ENCODE data around the gene KHNYN. TPM values are rescaled to one million over a fixed set of nuclear protein-coding genes. Genes with fewer than 3 reads are reported as not detected.

KHNYN gene
- total and polyA plus RNA-seq, 11 donors = 15.6 to 34.5 (median 20.1) TPM

GRCh38 chr14:24414077-24414476, 15.7 kb upstream of the KHNYN start:
- ATAC-seq = no peak
- TF ChIP-seq, protein P1, sequence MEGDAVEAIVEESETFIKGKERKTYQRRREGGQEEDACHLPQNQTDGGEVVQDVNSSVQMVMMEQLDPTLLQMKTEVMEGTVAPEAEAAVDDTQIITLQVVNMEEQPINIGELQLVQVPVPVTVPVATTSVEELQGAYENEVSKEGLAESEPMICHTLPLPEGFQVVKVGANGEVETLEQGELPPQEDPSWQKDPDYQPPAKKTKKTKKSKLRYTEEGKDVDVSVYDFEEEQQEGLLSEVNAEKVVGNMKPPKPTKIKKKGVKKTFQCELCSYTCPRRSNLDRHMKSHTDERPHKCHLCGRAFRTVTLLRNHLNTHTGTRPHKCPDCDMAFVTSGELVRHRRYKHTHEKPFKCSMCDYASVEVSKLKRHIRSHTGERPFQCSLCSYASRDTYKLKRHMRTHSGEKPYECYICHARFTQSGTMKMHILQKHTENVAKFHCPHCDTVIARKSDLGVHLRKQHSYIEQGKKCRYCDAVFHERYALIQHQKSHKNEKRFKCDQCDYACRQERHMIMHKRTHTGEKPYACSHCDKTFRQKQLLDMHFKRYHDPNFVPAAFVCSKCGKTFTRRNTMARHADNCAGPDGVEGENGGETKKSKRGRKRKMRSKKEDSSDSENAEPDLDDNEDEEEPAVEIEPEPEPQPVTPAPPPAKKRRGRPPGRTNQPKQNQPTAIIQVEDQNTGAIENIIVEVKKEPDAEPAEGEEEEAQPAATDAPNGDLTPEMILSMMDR (IDR thresholded peaks at IDR 0.05) = no peak
- TF ChIP-seq POLR2A (IDR thresholded peaks at IDR 0.05) = no peak
- peaks cover 0 to 66% (median 40%) of the 10 kb centered on the region in 9 donors for H3K36me3 ChIP-seq
- WGBS, 4 donors = 97 to 100% (median 99%) methylated on average over 1 of the region's 1 CpG
- intact Hi-C loops (cut with DNase I) = loop anchor here in 3 of 10 donors (5.0 kb wide), 2 partner anchors 47 to 82 kb away; partner anchors contain the start of gene NFATC4 (in 2 of the 3)
- peaks cover 0 to 13% (median 1%) of the 10 kb centered on the region in 12 donors for H3K4me1 ChIP-seq
- H3K4me3 ChIP-seq = no peak overlapping the region
- no peak overlapping the region for H3K27ac ChIP-seq
- no peaks in the 10 kb centered on the region for H3K9me3 ChIP-seq
- H3K27me3 ChIP-seq = no peaks in the 10 kb centered on the region
- no peak for DNase-seq

DNA sequence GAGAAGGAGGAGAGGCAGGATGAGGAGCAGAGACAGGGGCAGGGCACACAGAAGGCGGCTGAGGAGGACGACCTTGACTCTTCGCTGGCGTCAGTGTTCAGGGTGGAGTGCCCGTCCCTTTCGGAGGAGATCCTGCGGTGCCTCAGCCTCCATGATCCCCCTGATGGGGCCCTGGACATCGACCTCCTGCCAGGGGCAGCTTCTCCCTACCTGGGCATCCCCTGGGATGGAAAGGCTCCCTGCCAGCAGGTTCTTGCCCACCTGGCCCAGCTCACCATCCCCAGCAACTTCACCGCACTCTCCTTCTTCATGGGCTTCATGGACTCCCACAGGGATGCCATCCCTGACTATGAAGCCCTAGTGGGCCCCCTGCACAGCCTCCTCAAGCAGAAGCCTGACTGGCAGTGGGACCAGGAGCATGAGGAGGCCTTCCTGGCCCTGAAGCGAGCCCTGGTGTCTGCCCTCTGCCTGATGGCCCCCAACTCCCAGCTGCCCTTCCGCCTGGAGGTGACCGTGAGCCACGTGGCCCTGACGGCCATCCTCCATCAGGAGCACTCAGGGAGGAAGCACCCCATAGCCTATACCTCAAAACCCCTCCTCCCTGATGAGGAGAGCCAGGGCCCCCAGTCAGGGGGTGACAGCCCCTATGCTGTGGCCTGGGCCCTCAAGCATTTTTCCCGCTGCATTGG, 14.9 kb upstream of the KHNYN start:
- intact Hi-C loops (cut with DNase I) = loop anchor here in 3 of 10 donors (5.0 kb wide), 2 partner anchors 48 to 83 kb away; partner anchors contain the start of gene NFATC4 (in 2 of the 3)
- Histone ChIP-seq H3K27me3 (no peaks in the 10 kb centered on the region), H3K4me3 (no peak overlapping the region), H3K27ac (no peak overlapping the region), H3K9me3 (no peaks in the 10 kb centered on the region), H3K4me1 (peaks cover 0 to 15% (median 1%) of the 10 kb centered on the region in 12 donors), H3K36me3 (peaks cover 0 to 58% (median 33%) of the 10 kb centered on the region in 9 donors)
- no peak for DNase-seq
- 89 to 95% (median 92%) methylated on average over 11 to 15 of the region's 15 CpGs for WGBS, 4 donors
- TF ChIP-seq, protein P1 (IDR thresholded peaks at IDR 0.05) = no peak
- TF ChIP-seq POLR2A (IDR thresholded peaks at IDR 0.05) = no peak
- no peak for ATAC-seq

DNA sequence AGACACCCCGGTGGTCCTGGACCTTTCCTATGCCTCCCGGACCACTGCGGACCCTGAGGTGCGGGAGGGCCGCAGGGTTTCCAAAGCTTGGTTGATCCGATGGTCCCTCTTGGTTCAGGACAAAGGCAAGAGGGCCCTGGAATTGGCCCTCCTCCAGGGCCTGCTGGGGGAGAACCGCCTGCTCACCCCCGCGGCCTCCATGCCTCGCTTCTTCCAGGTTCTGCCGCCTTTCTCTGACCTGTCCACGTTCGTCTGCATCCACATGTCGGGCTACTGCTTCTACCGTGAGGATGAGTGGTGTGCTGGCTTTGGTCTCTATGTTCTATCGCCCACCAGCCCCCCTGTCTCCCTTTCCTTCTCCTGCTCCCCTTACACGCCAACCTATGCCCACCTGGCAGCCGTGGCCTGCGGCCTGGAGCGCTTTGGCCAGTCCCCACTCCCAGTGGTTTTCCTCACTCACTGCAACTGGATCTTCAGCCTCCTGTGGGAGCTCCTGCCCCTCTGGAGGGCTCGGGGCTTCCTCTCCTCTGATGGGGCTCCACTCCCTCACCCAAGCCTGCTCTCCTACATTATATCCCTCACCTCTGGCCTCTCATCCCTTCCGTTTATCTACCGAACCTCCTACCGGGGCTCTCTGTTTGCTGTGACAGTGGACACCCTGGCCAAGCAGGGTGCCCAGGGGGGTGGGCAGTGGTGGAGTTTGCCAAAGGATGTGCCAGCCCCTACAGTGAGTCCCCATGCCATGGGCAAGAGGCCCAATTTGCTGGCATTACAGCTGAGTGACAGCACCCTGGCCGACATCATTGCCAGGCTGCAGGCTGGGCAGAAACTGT, 14.1 kb upstream of the KHNYN start:
- DNase-seq (no peak), ATAC-seq (no peak)
- Histone ChIP-seq H3K4me1 (peaks cover 0 to 15% (median 1%) of the 10 kb centered on the region in 12 donors), H3K9me3 (no peaks in the 10 kb centered on the region), H3K4me3 (no peak overlapping the region), H3K27ac (no peak overlapping the region), H3K27me3 (no peaks in the 10 kb centered on the region), H3K36me3 (peaks cover 0 to 50% (median 28%) of the 10 kb centered on the region in 9 donors)
- WGBS, 4 donors = 86 to 91% (median 89%) methylated on average over 25 of the region's 25 CpGs
- TF ChIP-seq, protein P1 (IDR thresholded peaks at IDR 0.05) = no peak
- no peak for TF ChIP-seq POLR2A (IDR thresholded peaks at IDR 0.05)
- intact Hi-C loops (cut with DNase I) = no loop called here
